ENCODE data around the gene KIAA1586. TPM values are rescaled to one million over a fixed set of nuclear protein-coding genes. Genes with fewer than 3 reads are reported as not detected.

KIAA1586 gene
- total and polyA plus RNA-seq, 2 donors (not counting 3 experiments of a cell fraction or from before 2014, with no cell fraction given), result 1.7 to 14.0 TPM

- Histone ChIP-seq H3K27ac (ENCODE audit: insufficient read depth, low read depth, low read length) (no peak overlapping the region), H3K36me3 (ENCODE audit: control insufficient read depth in 2 of 2, extremely low read depth in 1 of 2, insufficient read depth in 2 of 2, low read length in 2 of 2) (peaks cover 0 to 7% of the 10 kb centered on the region in 2 experiments), H3K9me3 (replicated peaks; ENCODE audit: control insufficient read depth, insufficient read depth, low read length) (no peaks in the 10 kb centered on the region), H3K4me1 (ENCODE audit: control insufficient read depth, extremely low read depth, insufficient read depth, low read length) (no peaks in the 10 kb centered on the region), H3K4me2 (ENCODE audit: insufficient read depth, low read length) (no peak overlapping the region), H3K79me2 (ENCODE audit: control insufficient read depth, insufficient read depth, low read length) (no peaks in the 10 kb centered on the region), H3K9me1 (replicated peaks; ENCODE audit: control insufficient read depth, extremely low read depth, insufficient read depth, low read length) (no peaks in the 10 kb centered on the region), H3K9ac (replicated peaks; ENCODE audit: extremely low read depth, insufficient read depth, low read length) (no peak overlapping the region), H3K27me3 (ENCODE audit: control insufficient read depth in 2 of 2, insufficient read depth in 2 of 2, low read length in 2 of 2) (no peaks in the 10 kb centered on the region), H3K4me3 (replicated peaks in 1 of 3; ENCODE audit: insufficient read depth in 1 of 3, low read depth in 1 of 3, low read length in 3 of 3) (no peak overlapping the region), H2AFZ (ENCODE audit: low read depth, low read length) (no peak overlapping the region), H4K20me1 (replicated peaks; ENCODE audit: control insufficient read depth, extremely low read depth, insufficient read depth, low read length) (no peaks in the 10 kb centered on the region)
- no peak for TF ChIP-seq GATA2 (IDR thresholded peaks at IDR 0.05; ENCODE audit: insufficient read depth, insufficient read length, low read depth, low read length)
- TF ChIP-seq CTCF (IDR thresholded peaks at IDR 0.05; ENCODE audit: extremely low read depth in 1 of 2, insufficient read depth in 1 of 2, low read depth in 1 of 2, low read length in 2 of 2), result no peak
- TF ChIP-seq, protein P1, sequence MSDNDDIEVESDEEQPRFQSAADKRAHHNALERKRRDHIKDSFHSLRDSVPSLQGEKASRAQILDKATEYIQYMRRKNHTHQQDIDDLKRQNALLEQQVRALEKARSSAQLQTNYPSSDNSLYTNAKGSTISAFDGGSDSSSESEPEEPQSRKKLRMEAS (IDR thresholded peaks at IDR 0.05; ENCODE audit: insufficient read depth, insufficient read length), result no peak
- no peak for TF ChIP-seq FOS (IDR thresholded peaks at IDR 0.05; ENCODE audit: borderline replicate concordance, insufficient read depth, low read length)
- TF ChIP-seq EZH2 (IDR thresholded peaks at IDR 0.05; ENCODE audit: borderline replicate concordance, low read depth, low read length, severe bottlenecking), result no peak
- no peak for TF ChIP-seq POLR2AphosphoS5 (IDR thresholded peaks at IDR 0.05; ENCODE audit: insufficient read depth, low read depth, low read length)
- no peak for TF ChIP-seq JUN (IDR thresholded peaks at IDR 0.05; ENCODE audit: borderline replicate concordance, insufficient read depth, insufficient read length, low read depth)
- no peak for TF ChIP-seq POLR2A (IDR thresholded peaks at IDR 0.05; ENCODE audit: low read depth, low read length)
- no peak for TF ChIP-seq MYC (IDR thresholded peaks at IDR 0.05; ENCODE audit: low read depth, low read length)
- BruUV-seq (replicated peaks), result no TSS peak
- ChIA-PET CTCF (no interaction called here), POLR2A (no interaction called here)
- DNase-seq (ENCODE audit: low read depth, low spot score), result no peak
- intact Hi-C loops (cut with micrococcal nuclease) (no loop called here), dilution Hi-C loops (cut with MboI; ENCODE audit: extremely low pct_ligation_motif_present, low sequenced_read_pairs) (no loop called here)
- no peak for FAIRE-seq
Observed at GRCh38 chr6:57063847-57064246, 17.4 kb downstream of the KIAA1586 start.

Measured in endothelial cell of umbilical vein (primary cell).